Bronchus fibroblast of lung (primary cell): ENCODE measurements around the gene NLRP4. TPM values are rescaled to one million over a fixed set of nuclear protein-coding genes. Genes with fewer than 3 reads are reported as not detected.

ENCODE experiments used
- total RNA-seq: library from RNA; depleted of rRNA; stranded (reverse); fragments of >200 nt; gene quantifications from 2 replicates; pipeline ENCODE4 v1.2.3, GENCODE V29; 2015

The NLRP4 gene
- total RNA-seq: not detected in 2 replicates

GRCh38 chr19:55836340-55836739 lies at the start of gene NLRP4:
TSS of gene NLRP4 (plus strand) at chr19:55836540. CDS start at chr19:55852081, 15,541 bp downstream.

GRCh38 chr19:55831846-55832245 lies 4.5 kb upstream of the NLRP4 start, which contains the start of gene NLRP11:
TSS of gene NLRP11 (minus strand) at chr19:55831999. CDS start at chr19:55818174, 13,825 bp downstream.

Other genes with a start within 250 kb of the NLRP4 start
- 4.5 and 4.9 TPM in 2 replicates for gene FIZ1, start 237.0 kb upstream of the NLRP4 start, total RNA-seq
- 19.3 and 19.7 TPM in 2 replicates for gene ZNF524, start 236.3 kb upstream of the NLRP4 start, total RNA-seq
- 2.4 and 3.2 TPM in 2 replicates for gene ZNF865, start 230.9 kb upstream of the NLRP4 start, total RNA-seq
- gene ZNF784, start 212.0 kb upstream of the NLRP4 start, total RNA-seq: 1.9 and 3.0 TPM in 2 replicates
- 10.4 and 15.0 TPM in 2 replicates for gene ZNF580, start 195.5 kb upstream of the NLRP4 start, total RNA-seq
- gene ZNF581, start 192.9 kb upstream of the NLRP4 start, total RNA-seq: 20.5 and 26.3 TPM in 2 replicates
- gene CCDC106, start 188.3 kb upstream of the NLRP4 start, total RNA-seq: 14.7 and 15.6 TPM in 2 replicates
- gene U2AF2, start 181.5 kb upstream of the NLRP4 start, total RNA-seq: 197 and 225 TPM in 2 replicates
- gene EPN1, start 161.3 kb upstream of the NLRP4 start, total RNA-seq: 103 and 112 TPM in 2 replicates
- not detected in 2 replicates for gene NLRP9, start 98.1 kb upstream of the NLRP4 start, total RNA-seq
- not detected in 2 replicates for gene RFPL4A, start 77.4 kb upstream of the NLRP4 start, total RNA-seq
- gene RFPL4AL1, start 67.4 kb upstream of the NLRP4 start, total RNA-seq: not detected in 2 replicates
- not detected in 2 replicates for gene NLRP11, start 4.5 kb upstream of the NLRP4 start, total RNA-seq
- gene NLRP13, start 95.8 kb downstream of the NLRP4 start, total RNA-seq: not detected in 2 replicates
- not detected in 2 replicates for gene NLRP8, start 111.3 kb downstream of the NLRP4 start, total RNA-seq
- gene NLRP5, start 150.2 kb downstream of the NLRP4 start, total RNA-seq: not detected in 2 replicates